WI38 (cell line): Measurements from ENCODE around the gene TUBA3E.
"Not testable (repeated sequence)": the region's sequence is repeated elsewhere in the genome, so short reads cannot be mapped to it uniquely, and the experiment has no call there.

Experiments
- H3K4me3 ChIP-seq: 2 replicates; pipeline ENCODE4 v1.5.1; 2011; ENCODE audit warnings: low read depth, mild to moderate bottlenecking, control low read depth, low read length
- TF ChIP-seq, protein P1 (sequence below): IDR thresholded peaks from 2 replicates; pipeline ENCODE4 v1.5.1; 2012; ENCODE audit warnings: low read depth, mild to moderate bottlenecking, control low read depth, low read length

TUBA3E gene

GRCh38 chr2:130169896-130170295, 28.3 kb downstream of the TUBA3E start:
- TF ChIP-seq, protein P1, sequence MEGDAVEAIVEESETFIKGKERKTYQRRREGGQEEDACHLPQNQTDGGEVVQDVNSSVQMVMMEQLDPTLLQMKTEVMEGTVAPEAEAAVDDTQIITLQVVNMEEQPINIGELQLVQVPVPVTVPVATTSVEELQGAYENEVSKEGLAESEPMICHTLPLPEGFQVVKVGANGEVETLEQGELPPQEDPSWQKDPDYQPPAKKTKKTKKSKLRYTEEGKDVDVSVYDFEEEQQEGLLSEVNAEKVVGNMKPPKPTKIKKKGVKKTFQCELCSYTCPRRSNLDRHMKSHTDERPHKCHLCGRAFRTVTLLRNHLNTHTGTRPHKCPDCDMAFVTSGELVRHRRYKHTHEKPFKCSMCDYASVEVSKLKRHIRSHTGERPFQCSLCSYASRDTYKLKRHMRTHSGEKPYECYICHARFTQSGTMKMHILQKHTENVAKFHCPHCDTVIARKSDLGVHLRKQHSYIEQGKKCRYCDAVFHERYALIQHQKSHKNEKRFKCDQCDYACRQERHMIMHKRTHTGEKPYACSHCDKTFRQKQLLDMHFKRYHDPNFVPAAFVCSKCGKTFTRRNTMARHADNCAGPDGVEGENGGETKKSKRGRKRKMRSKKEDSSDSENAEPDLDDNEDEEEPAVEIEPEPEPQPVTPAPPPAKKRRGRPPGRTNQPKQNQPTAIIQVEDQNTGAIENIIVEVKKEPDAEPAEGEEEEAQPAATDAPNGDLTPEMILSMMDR = no peak
- no peak overlapping the region for H3K4me3 ChIP-seq

DNA sequence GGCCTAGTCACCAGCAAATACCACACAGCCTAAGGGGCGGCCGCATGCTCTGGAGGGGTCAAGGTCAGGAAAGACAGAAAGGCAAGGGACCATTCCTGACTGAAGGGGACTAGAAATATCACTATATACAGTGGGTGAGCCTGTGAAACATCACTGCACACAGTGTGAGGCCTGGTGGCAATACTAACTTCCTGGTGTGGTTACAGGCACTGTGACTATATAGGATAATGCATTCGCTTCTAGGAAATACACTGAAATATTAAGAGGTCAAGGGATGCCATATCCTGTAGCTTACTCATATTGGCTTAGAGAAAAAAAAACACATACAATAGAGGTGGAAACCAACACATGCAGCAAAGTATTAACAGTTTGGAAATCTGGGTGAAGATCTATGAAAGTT, 29.1 kb downstream of the TUBA3E start:
- not testable (repeated sequence) for H3K4me3 ChIP-seq

GRCh38 chr2:130166611-130167010, 31.6 kb downstream of the TUBA3E start:
- not testable (repeated sequence) for H3K4me3 ChIP-seq

DNA sequence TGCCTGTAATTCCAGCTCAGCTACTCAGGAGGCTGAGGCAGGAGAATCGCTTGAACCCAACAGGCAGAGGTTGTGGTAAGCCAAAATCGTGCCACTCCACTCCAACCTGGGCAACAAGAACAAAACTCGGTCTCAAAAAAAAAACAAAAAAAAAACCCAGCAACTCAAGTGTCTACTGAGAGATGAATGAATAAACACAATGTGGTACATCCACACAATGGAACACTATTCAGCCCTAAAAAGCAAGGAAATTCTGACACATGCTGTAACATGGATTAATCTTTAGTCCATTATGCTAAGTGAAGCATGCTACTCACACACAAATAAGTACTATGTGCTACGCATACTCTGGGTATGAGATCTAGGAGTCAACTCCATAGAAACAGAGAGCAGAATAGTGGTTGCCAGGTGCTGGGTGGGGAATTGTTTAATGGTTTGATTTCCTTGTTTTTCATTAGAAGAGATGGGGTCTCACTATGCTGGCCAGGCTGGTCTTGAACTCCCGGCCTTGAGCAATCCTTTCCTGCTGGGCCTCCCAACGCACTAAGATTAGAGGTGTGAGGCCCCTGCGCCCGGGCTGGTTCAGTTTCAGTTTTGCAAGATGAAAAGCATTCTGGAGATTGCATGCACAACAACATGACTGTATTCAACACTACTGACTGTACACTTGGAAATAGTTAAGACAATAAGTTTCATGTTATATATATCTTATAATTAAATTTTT, 32.8 kb downstream of the TUBA3E start:
- TF ChIP-seq, protein P1 = no peak
- H3K4me3 ChIP-seq = no peak overlapping the region

DNA sequence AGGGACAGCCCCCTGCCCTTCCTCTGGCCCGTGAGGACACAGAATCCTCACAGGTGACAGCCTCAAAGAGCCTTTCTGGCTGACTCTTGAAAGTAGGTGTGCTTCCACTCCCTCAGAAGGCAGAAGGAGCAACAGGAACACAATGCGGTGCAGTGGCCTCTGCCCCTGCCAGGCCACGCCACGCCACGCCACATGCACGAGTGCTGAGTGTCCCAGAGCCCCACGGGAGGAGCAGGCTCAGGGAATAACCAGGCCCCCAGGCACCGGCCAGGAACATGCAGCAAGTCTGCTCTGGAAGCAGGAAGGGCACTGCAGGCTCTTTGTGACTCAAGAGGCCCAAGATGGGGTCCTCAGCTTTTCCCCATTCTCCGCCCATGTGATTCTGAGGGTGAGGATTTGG, 35.3 kb downstream of the TUBA3E start:
- TF ChIP-seq, protein P1 = no peak
- no peak overlapping the region for H3K4me3 ChIP-seq

DNA sequence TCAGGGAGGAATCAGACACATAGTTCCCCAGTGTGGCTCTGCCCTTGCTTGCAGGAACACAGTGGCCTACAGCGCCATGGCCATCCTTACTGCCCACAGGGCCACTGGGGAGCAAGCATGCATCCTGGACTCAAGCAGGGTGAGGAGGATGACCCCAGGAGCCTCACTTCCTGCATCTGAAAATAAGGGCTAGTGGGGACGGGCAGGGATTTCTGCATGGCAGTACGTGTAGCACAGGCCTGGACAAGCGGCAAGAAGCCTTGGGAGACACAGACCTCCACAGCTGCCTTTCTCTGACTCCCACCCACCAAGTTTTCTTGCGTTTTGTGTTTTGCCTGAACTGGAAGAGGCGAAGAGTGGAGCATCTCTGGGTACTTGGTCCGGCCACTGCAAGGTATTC, 35.8 kb downstream of the TUBA3E start:
- not testable (repeated sequence) for H3K4me3 ChIP-seq

DNA sequence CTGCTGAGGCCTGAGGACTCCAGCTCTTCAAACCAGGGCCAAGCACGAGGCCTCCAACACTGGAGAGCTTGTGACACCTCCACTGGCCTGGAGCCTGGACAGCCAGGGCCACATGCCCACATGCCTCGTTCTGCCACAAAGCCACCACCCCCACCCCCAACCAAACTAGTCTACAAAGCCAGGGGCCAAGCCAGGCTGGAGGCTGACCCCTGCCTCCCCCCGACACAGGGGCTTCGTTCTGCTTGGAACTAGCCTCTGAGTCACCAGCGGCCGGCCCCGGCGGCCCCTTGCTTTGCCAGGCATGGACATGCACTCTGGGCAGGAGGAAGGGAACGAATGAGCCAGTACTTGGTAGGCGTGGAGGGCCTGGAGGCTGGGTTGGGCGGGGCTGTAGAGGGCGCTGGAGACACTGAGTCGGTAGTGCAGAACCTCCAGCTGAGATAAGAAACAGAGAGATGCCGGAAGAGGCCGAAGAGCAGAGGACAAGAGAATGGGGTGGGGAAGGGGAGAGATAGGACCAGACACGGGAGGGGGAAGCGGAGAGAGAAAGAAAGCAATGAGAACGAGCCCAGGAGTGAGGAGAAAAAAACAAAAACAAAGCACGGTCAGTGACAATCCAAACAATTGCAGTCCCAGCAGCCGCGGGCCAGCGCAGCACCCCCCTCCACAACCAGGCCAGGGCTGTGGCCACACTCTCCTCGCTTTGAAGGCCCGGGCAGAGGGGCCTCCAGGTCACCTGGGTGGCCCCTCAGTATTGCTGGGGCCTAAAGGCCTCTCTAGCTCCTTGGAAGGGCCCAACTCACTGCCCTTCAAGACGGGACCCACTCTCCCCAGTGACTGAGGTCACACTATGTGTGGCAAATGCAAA, 37.2 kb downstream of the TUBA3E start:
- not testable (repeated sequence) for H3K4me3 ChIP-seq

GRCh38 chr2:130160131-130160530, 38.1 kb downstream of the TUBA3E start:
- TF ChIP-seq, protein P1 = no peak

GRCh38 chr2:130159376-130159775, 38.9 kb downstream of the TUBA3E start:
- H3K4me3 ChIP-seq = not testable (repeated sequence)

More at GRCh38 chr2:130160131-130160530, 38.1 kb downstream of the TUBA3E start:
- H3K4me3 ChIP-seq = no peak overlapping the region

DNA sequence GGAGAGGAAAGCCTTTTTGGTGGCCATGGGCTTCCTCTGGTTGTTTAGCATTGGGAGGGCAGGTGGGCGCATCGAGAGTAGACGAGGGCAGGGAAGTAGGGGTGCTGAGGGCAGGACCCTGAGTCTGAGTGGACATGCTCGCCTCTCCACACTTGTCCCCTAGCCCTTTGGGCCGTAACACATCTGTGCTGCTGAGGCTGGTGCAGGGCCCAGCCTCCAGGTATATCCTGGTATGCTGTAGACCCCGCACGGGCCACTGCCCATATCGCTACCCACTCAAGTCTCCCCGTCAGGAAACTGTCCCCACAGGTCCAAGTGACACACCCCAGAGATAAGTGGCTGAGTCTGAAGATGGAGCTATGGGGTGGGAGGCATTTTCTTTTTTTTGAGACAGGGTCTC, 39.6 kb downstream of the TUBA3E start:
- no peak overlapping the region for H3K4me3 ChIP-seq
- TF ChIP-seq, protein P1 = no peak

DNA sequence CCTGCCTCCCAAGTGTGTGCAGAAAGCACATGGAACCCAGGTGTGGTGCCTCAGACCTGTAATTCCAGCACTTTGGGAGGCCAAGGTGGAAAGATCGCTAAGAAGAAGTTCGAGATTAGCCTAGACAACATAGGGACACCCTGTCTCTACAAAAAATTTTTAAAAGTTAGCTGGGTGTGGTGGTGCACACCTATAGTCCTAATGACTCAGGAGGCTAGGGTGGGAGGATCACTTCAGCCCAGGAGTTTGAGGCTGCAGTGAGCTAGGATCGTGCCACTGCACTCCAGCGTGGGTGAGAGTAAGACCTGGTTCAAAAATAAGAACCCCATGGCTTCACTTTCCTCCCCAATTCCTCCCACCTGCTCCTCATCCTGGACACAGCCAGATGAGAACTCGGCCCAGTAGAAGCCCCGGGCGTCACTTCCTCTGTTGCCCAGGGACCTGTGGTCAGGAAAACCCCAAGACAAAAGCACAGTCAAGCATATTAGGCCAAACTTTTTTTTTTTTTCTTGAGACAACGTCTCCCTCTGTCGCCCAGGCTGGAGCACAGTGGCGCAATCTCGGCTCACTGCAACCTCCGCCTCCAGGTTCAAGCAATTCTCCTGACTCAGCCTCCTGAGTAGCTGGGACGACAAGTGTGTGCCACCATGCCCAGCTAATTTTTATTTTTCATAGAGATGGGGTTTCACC, 40.3 kb downstream of the TUBA3E start:
- H3K4me3 ChIP-seq = not testable (repeated sequence)

- H3K4me3 ChIP-seq = not testable (repeated sequence)
Measured at GRCh38 chr2:130157354-130157753, 40.9 kb downstream of the TUBA3E start.
